Epithelial cell of esophagus (primary cell): ENCODE measurements around the gene C15orf39.
"Not testable (repeated sequence)": the region's sequence is repeated elsewhere in the genome, so short reads cannot be mapped to it uniquely, and the experiment has no call there.

Experiments used
- DNase-seq: peaks from one replicate; pipeline ENCODE4 v3.0.0; 2010; ENCODE audit warnings: low read depth
- H3K4me3 ChIP-seq: 2 replicates; pipeline ENCODE4 v1.5.1; 2011; ENCODE audit warnings: mild to moderate bottlenecking, low read length, control low read depth
- CTCF ChIP-seq: IDR thresholded peaks from 2 replicates; pipeline ENCODE4 v1.5.1; 2011; ENCODE audit warnings: low read depth, mild to moderate bottlenecking, low read length, control low read depth, inconsistent platforms; ENCODE audit not compliant: insufficient read depth; ENCODE audit errors: missing control alignments

C15orf39 gene

GRCh38 chr15:75223688-75224087, 22.0 kb downstream of the C15orf39 start:
- DNase-seq: no peak
- H3K4me3 ChIP-seq: no peak overlapping the region
- TF ChIP-seq CTCF: no peak

GRCh38 chr15:75224281-75224680, 22.6 kb downstream of the C15orf39 start:
- no peak for DNase-seq
- TF ChIP-seq CTCF: no peak

DNA sequence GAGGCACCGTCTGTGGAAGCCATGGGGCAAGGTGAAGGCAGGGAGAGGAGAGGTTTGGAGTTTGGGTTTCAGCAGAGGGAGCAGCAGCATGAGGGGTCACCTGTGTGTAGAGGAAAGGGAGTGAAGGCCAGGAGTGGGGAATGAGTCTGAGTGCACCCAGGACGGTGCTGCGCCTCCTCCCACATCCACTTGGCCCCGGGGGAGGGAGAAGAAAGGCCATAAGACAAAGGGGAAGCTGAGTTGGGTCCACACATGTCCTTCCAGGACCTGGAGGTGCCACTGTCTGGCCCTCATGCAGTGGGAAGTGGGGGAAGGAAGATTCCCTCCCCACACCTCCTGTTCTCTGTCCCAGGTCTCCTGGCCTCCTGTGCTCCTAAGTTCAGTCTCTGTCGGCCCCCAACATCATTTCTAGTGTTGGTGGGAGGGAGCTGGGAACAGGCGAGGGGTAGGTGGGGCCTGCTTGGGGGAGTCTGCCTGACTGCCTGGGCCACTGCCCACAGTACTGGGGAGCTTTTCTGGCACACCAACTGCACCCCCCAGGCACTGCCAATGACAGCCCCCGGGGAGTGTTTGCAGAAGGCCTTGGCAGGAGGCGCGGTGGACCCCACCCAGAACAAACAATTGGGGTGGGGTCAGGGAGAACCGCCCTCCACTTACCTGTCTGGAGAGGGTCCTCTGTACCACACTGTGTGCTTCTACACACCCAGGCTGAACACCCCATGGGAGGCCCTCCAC, 23.6 kb downstream of the C15orf39 start:
- H3K4me3 ChIP-seq, DNase-seq: not testable (repeated sequence)

More at GRCh38 chr15:75224281-75224680, 22.6 kb downstream of the C15orf39 start:
- H3K4me3 ChIP-seq: no peak overlapping the region

DNA sequence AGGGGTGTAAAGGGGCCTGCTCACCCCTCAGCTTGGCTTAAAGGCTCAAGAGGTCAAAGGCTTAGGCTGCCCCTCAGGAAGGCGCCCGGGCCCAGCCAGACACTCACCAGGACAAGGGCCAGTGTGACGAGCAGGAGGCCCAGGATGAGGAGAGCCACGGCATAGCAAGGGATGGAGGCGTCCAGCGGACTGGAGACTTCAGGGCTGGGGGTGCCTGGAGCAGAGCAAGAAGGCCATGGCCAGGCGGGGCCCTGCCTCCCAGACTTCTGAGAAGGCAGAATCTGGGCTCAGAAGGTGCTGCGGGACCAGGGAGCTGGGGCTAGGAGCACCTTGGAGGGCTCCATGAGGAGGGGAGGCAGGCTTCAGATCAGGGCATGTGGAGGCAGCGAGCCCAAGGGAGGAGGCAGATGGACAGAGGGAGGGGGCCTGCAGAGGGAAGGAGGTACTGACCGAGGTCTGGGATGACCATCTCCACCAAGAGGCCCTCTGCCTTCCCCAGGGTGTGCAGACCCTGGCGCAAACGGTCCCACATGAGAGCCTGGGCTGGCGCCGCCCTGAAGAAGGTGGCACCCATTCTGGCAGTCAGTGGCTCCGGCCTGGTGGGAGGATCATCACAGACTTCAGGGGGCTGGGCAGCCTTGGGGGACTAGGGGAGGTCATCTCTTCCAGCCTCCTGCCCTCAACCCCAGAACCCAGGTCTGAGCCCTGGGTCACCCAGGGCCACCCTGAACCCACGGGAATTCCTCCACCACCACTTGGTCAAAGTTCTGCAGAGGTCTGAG, 24.5 kb downstream of the C15orf39 start:
- H3K4me3 ChIP-seq: no peak overlapping the region
- TF ChIP-seq CTCF: no peak
- DNase-seq: no peak

DNA sequence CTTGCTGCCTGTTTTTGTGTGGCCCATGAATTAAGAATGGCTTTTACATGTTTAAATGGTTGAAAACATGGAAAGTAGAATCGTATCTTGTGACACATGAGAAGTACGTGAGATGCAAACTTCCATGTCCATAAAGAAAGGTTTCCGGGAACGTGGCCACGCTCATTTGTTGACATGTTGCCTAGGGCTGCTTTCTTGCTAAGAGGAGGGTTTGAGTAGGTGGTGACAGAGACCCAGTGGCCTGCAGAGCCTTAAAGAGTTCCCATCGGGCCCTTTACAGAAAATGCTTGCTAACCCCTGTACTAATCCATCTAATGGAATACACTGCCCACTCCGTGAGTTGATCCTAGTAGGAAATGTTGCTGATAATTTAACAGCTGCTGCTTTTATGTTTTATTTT, 25.4 kb downstream of the C15orf39 start:
- not testable (repeated sequence) for H3K4me3 ChIP-seq, DNase-seq

DNA sequence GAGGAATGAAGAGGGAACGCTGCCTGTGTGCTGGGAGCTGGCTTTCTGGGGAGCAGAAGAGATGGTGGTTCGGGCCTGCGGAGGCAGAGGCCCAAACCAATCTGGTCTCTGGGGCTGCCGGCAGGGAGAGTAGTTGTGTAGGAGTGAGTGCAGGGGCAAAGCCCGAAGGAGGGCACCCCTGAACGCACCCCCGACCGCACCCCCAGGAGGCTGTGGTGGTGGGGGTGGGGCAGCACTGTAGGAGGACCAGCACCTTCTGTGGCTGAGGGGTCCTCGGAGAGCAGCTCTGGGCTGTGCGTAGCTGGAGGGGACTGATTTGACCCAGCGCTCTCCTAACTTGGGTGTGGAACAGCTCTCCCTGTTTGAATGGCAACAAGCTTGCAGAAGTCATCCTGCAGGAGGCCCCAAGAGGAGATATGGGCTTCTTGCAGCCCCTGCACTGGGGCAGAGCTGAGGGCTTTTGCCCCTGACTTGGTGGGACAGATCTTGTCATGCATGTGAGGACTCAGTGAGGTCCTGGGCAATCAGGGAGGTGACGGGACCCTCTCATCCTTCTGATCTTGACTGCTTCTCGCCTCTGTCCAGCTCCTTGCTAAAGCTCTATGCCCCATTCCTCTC, 26.1 kb downstream of the C15orf39 start:
- no peak overlapping the region for H3K4me3 ChIP-seq
- TF ChIP-seq CTCF: no peak
- DNase-seq: no peak

DNA sequence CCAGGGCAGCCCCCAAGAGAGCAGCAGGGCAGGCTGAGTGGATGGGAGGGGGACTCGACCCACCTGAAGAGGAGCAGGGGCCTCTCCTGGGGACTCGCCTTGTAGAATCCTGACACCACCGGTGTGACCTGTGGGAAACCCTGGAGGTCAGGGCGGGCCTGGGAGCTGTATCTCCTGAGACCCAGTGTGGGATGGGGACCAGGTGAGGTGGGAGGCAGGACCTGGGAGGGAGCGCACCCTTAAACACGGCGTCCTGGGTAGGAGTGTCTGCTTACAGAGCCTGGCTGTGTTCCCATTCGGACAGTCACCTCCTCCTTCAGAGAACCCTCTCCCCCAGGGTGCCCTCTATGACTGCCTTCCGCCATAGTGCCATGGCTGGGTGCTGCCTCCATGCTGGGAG, 27.1 kb downstream of the C15orf39 start:
- no peak overlapping the region for H3K4me3 ChIP-seq
- DNase-seq: no peak
- TF ChIP-seq CTCF: no peak
